Measurements from ENCODE around the gene EFCAB10.

EFCAB10 gene

GRCh38 chr7:105571891-105572290 is 9.4 kb downstream of the EFCAB10 start:
- Histone ChIP-seq H3K36me3 (ENCODE audit: low read length) (peaks cover 15% of the 10 kb centered on the region; the same call in 1 of the 2 replicates), H3K4me2 (ENCODE audit: low read depth, low read length, poor library complexity, severe bottlenecking) (no peak overlapping the region), H4K20me1 (ENCODE audit: low read depth, low read length) (no peaks in the 10 kb centered on the region), H3K79me2 (ENCODE audit: insufficient read depth, low read length) (no peaks in the 10 kb centered on the region), H3K9me3 (ENCODE audit: insufficient read depth, low read length) (no peaks in the 10 kb centered on the region), H3K9ac (ENCODE audit: low read length) (no peak overlapping the region), H3K9me2 (replicated peaks; ENCODE audit: insufficient read depth, low read length) (no peaks in the 10 kb centered on the region), H3K27me3 (ENCODE audit: low read length) (no peaks in the 10 kb centered on the region), H3F3A (ENCODE audit: insufficient read depth) (peaks cover 7% of the 10 kb centered on the region), H3K27ac (ENCODE audit: low read depth, low read length) (no peak overlapping the region), H3K4me3 (ENCODE audit: insufficient read depth, low read length, poor library complexity, severe bottlenecking) (no peak overlapping the region), H2AFZ (ENCODE audit: low read depth, low read length, severe bottlenecking) (no peak overlapping the region)
- TF ChIP-seq EZH2phosphoT487 (conservative IDR thresholded peaks at IDR 0.05; ENCODE audit: low read length) (no peak), CTCF (IDR thresholded peaks at IDR 0.05; ENCODE audit: insufficient read depth, low read length, poor library complexity, severe bottlenecking) (no peak)

GRCh38 chr7:105567821-105568220 is 13.5 kb downstream of the EFCAB10 start:
- Histone ChIP-seq H3F3A (ENCODE audit: insufficient read depth) (peaks cover 7% of the 10 kb centered on the region), H2AFZ (ENCODE audit: low read depth, low read length, severe bottlenecking) (no peak overlapping the region), H3K9me2 (replicated peaks; ENCODE audit: insufficient read depth, low read length) (no peaks in the 10 kb centered on the region), H3K4me2 (ENCODE audit: low read depth, low read length, poor library complexity, severe bottlenecking) (no peak overlapping the region), H3K79me2 (ENCODE audit: insufficient read depth, low read length) (no peaks in the 10 kb centered on the region), H3K4me3 (ENCODE audit: insufficient read depth, low read length, poor library complexity, severe bottlenecking) (no peak overlapping the region), H3K27me3 (ENCODE audit: low read length) (no peaks in the 10 kb centered on the region), H4K20me1 (ENCODE audit: low read depth, low read length) (no peaks in the 10 kb centered on the region), H3K27ac (ENCODE audit: low read depth, low read length) (no peak overlapping the region), H3K36me3 (ENCODE audit: low read length) (peaks cover 33% of the 10 kb centered on the region; the same call in 1 of the 2 replicates), H3K9ac (ENCODE audit: low read length) (no peak overlapping the region), H3K9me3 (ENCODE audit: insufficient read depth, low read length) (no peaks in the 10 kb centered on the region)
- no peak for TF ChIP-seq CTCF (IDR thresholded peaks at IDR 0.05; ENCODE audit: insufficient read depth, low read length, poor library complexity, severe bottlenecking)
- no peak for TF ChIP-seq EZH2phosphoT487 (conservative IDR thresholded peaks at IDR 0.05; ENCODE audit: low read length)

- Histone ChIP-seq H3K79me2 (ENCODE audit: insufficient read depth, low read length) (no peaks in the 10 kb centered on the region), H2AFZ (ENCODE audit: low read depth, low read length, severe bottlenecking) (no peak overlapping the region), H3F3A (ENCODE audit: insufficient read depth) (peaks cover 7% of the 10 kb centered on the region), H3K4me2 (ENCODE audit: low read depth, low read length, poor library complexity, severe bottlenecking) (no peak overlapping the region), H3K27ac (ENCODE audit: low read depth, low read length) (no peak overlapping the region), H3K9ac (ENCODE audit: low read length) (no peak overlapping the region), H3K36me3 (ENCODE audit: low read length) (peaks cover 33% of the 10 kb centered on the region; the same call in 1 of the 2 replicates), H3K4me3 (ENCODE audit: insufficient read depth, low read length, poor library complexity, severe bottlenecking) (no peak overlapping the region), H3K9me2 (replicated peaks; ENCODE audit: insufficient read depth, low read length) (no peaks in the 10 kb centered on the region), H4K20me1 (ENCODE audit: low read depth, low read length) (no peaks in the 10 kb centered on the region), H3K27me3 (ENCODE audit: low read length) (no peaks in the 10 kb centered on the region), H3K9me3 (ENCODE audit: insufficient read depth, low read length) (no peaks in the 10 kb centered on the region)
- no peak for TF ChIP-seq EZH2phosphoT487 (conservative IDR thresholded peaks at IDR 0.05; ENCODE audit: low read length)
- TF ChIP-seq CTCF (IDR thresholded peaks at IDR 0.05; ENCODE audit: insufficient read depth, low read length, poor library complexity, severe bottlenecking): no peak
Observed at GRCh38 chr7:105567024-105567423, 14.3 kb downstream of the EFCAB10 start.
